ENCODE measurements around the gene TBC1D25.

Gene TBC1D25, protein sequence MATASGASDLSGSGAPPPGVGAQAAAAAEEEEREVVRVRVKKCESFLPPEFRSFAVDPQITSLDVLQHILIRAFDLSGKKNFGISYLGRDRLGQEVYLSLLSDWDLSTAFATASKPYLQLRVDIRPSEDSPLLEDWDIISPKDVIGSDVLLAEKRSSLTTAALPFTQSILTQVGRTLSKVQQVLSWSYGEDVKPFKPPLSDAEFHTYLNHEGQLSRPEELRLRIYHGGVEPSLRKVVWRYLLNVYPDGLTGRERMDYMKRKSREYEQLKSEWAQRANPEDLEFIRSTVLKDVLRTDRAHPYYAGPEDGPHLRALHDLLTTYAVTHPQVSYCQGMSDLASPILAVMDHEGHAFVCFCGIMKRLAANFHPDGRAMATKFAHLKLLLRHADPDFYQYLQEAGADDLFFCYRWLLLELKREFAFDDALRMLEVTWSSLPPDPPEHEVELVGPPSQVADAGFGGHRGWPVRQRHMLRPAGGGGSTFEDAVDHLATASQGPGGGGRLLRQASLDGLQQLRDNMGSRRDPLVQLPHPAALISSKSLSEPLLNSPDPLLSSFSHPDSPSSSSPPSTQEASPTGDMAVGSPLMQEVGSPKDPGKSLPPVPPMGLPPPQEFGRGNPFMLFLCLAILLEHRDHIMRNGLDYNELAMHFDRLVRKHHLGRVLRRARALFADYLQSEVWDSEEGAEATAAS

GRCh38 chrX:48539345-48540027 lies at the start of gene TBC1D25:
TSS of gene TBC1D25 (plus strand) at chrX:48539714. CDS start at chrX:48539798, 84 bp downstream.
- peak; percentile 93 for DNase-seq (ENCODE audit: low read depth)

GRCh38 chrX:48489892-48490291 lies 49.6 kb upstream of the TBC1D25 start:
- no peak for DNase-seq (ENCODE audit: low read depth)

- no peak for DNase-seq (ENCODE audit: low read depth)
Measured at GRCh38 chrX:48490661-48491060, 48.9 kb upstream of the TBC1D25 start.

DNA sequence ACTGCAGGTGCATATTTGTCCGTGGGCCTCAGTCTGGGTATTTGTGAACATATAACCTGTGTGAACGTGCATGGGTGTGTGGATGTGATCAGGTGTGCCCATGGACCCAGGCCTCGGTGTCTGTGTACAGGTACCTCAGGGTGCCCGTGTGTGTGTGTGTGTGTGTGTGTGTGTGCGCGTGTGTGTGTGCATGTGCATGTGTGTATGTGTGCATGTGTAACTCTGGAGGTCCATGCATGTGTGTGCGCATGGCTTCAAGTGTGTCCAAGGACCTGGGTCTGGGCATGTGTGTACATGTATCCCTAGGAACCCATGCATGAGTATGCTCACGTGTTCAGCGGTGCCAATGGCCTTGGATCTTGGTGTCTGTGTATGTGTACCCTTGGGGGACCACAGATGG lies 47.7 kb upstream of the TBC1D25 start:
- no peak for DNase-seq (ENCODE audit: low read depth)

GRCh38 chrX:48492293-48492910 lies 47.1 kb upstream of the TBC1D25 start:
- DNase-seq (ENCODE audit: low read depth): no peak

DNA sequence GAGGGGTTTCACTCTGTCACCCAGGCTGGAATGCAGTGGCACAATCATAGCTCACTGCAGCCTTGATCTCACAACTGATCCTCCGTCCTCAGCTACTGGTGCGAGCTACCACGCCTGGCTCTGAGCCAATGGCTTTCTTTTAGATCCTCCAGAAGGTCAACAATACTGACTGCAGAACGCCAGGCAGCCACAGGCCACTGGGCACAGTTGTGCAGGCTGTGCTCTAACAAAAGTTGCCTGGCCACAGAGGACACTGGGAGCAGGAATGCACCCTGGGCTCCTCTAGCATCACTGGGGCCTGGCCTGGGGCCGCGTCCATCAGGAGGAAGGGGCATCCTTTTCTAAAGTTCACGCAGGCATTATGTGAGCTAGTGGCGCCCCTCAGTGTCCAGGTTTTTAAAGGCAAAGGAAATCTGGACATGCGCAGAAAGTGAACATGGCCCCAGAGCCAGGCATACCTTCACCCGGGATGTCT lies 45.6 kb upstream of the TBC1D25 start:
- no peak for DNase-seq (ENCODE audit: low read depth)

- no peak for DNase-seq (ENCODE audit: low read depth)
Measured at GRCh38 chrX:48496660-48497059, 42.9 kb upstream of the TBC1D25 start.

GRCh38 chrX:48497871-48498270 lies 41.6 kb upstream of the TBC1D25 start:
- no peak for DNase-seq (ENCODE audit: low read depth)

DNA sequence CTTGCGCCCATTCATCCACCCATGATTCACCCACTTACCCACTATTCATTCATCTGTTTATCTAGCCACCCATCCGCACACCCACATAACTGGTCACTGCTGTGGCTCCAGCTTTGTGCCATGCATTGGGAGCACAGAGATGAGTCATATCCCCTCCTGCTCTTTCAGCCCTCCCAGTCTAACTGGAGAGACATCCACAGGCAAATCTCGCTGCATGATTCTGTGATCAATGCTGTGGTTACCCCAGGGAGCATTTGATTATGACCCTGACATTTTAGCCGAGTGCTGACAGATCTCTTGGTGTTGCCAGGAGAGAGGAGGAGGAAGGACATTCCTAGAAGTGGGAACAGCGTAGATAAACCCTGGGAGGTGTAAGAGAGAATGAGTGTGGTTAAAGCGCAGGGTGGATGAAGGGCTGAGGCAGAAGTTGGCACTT lies 41.1 kb upstream of the TBC1D25 start:
- DNase-seq (ENCODE audit: low read depth): no peak

GRCh38 chrX:48504261-48504660 lies 35.3 kb upstream of the TBC1D25 start:
- no peak for DNase-seq (ENCODE audit: low read depth)

GRCh38 chrX:48505481-48505880 lies 34.0 kb upstream of the TBC1D25 start:
- no peak for DNase-seq (ENCODE audit: low read depth)

- DNase-seq (ENCODE audit: low read depth): no peak
Measured at GRCh38 chrX:48507246-48507645, 32.3 kb upstream of the TBC1D25 start.

DNA sequence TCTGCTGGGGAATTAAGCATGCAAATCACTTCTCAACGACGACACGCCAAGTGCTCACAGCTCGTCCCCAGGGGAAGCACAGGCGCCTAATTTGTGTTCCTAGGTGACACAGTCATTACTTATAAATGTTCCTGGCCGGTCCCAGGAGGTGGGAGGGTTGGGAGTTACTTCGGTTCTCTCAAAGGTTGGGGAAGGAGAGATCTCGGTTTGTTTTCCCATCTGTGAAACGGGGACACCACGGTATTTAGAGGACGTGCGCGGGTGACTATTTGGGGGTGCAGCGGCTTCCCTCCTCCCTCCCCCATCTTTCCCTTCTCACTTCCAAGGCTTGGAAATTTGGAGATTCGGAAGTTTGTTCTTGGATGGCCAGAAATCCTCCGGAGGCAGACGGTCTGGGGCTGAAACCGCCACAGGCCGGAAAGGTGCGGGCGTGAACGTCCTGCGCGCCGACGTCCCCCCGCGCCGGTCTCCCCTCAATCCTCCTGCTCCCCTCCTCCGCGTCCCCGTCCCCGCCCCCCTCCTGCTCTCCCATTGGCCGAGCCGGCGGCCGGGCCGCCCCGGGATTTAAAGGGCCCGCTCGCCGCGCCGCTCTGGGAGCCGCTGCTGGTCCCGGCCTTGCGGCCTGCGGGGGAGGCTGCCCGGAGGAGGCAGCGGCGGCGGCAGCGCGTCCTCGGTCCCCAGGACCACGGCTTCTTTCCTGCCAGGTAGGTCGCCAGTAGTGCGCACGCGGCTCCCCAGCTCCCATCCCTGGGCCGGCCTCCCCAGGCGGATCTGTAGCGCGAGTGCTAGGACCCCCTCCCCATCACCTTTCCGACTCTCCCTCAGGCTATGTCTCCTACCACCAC lies 30.9 kb upstream of the TBC1D25 start, which contains the start of gene PORCN:
Gene PORCN (plus strand): TSS at position 593 of the 845 bp plus-strand sequence. CDS start 829 bp downstream, outside the sequence.
- peak; percentile 65 for DNase-seq (ENCODE audit: low read depth)

DNA sequence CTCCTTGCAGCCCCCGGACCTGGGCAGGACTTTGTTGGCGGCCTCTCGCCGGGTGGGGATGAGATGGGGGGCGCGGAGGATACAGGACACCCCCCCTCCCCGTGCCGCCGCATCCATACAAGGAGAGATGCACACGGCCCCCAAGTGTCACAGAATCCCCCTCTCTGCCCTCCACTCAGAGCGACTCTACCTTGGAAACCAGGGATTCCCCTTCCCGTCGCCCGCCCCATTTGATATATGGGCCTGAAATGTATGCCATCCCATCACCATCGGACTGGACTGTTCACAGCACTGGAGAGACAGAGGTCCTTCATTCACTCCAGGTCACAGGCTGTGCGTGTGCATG lies 30.3 kb upstream of the TBC1D25 start:
- no peak for DNase-seq (ENCODE audit: low read depth)

- no peak for DNase-seq (ENCODE audit: low read depth)
Measured at GRCh38 chrX:48509619-48510018, 29.9 kb upstream of the TBC1D25 start.

DNA sequence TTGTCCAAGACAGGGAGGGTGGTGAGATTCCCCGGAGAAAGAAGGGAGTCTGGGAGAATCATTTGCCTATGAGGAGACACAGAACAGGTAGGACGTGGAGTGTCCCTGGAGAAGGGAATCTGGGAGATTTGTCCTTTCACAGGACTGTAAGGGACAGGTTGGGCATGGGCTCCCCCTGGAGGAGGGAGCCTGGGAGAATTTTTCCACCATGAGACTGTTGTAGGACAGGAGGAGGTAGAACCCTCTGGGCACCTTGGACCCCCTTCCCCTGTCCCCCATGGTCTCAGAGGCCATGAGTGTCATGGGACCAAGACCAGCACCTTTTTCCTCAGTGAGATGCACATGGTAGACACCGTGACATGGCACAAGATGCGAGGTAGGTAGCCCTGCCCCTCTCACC lies 28.0 kb upstream of the TBC1D25 start:
- DNase-seq (ENCODE audit: low read depth): no peak

DNA sequence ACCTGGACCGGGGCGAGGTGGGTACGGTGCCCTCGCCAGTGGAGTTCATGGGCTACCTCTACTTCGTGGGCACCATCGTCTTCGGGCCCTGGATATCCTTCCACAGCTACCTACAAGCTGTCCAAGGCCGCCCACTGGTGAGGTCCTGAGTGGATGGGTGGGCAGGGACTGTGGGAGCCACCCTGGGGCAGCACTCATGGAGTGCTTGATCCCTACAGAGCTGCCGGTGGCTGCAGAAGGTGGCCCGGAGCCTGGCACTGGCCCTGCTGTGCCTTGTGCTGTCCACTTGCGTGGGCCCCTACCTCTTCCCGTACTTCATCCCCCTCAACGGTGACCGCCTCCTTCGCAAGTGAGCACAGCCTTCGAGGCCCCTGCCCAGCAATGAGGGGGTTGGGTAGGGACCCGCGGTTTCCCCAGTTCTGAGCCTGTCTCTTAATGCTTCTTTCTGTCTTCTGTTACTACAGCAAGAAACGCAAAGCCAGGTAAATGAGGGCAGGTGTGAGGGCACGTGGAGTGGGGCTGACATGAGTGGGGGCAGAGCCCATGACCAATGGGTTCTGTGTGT lies 27.1 kb upstream of the TBC1D25 start:
- no peak for DNase-seq (ENCODE audit: low read depth)

GRCh38 chrX:48513670-48514069 lies 25.8 kb upstream of the TBC1D25 start:
- DNase-seq (ENCODE audit: low read depth): no peak

DNA sequence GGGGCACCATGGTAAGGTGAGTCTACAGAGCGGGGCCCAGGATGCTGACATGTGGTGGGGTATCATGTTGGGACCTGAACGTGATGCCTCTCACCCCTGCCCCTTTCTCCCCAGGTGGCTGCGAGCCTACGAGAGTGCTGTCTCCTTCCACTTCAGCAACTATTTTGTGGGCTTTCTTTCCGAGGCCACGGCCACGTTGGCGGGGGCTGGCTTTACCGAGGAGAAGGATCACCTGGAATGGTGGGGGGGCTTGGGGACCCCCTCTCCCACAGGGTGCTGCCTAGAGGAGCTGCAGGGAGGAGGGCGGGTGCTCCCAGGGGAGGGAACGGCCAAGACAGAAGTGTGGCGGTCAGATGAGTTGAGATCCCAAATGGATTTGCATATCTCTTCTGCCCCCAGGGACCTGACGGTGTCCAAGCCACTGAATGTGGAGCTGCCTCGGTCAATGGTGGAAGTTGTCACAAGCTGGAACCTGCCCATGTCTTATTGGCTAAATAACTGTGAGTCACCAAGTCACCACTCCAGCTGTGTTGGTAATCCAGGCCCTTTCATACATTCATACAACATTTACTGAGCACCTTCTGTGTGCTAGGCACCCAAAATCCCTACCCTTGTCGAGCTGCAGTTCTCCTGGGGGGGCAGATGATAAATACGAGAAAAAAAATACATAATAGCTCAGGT lies 25.2 kb upstream of the TBC1D25 start:
- no peak for DNase-seq (ENCODE audit: low read depth)

DNA sequence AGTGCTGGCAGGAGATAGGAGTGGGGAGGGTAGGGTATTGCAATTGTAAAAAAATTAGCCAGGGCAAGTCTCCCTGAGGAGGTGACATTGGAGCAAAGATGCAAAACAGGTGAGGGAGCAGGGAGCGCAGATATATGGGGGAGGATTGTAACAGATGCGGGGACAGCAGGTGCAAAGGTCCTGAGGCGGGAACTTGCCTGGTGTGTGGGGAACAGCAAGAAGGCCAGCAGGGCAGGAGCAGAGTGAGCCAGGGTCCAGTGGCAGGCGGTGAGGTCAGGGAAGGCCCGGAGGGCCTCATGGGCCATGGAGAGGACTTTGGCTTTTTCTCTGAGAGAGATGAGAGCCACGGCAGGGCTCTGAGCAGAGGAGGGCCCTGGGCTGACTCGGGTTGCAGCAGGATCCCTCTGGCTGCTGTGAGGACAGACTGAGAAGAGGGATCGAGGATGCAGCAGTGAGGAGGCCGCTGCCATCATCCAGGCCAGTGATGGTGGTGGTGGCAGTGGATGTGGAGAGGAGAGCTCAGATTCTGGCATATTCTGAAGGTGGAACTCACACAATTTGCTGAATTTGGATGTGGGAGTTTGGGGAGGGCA lies 24.6 kb upstream of the TBC1D25 start:
- DNase-seq (ENCODE audit: low read depth): no peak
